A549 (cell line): ENCODE results near the gene ANKRD33B. TPM values are rescaled to one million over a fixed set of nuclear protein-coding genes. Genes with fewer than 3 reads are reported as not detected.

Experiments used
- ATAC-seq, 2 experiments: fragments of 200-7000 bp in 1 of 2; fragments of >200 bp in 1 of 2; cut with Nextera tagmentation in 1 of 2; cut with Tn5 transposase in 1 of 2; 3 replicates each; pipeline versions ENCODE4 v1.8.0 to v1.9.1; 2018 to 2020; ENCODE audit warnings: mild to moderate bottlenecking in 1 of 2, moderate library complexity in 1 of 2
- CTCF ChIA-PET: fragments of 300-600 bp; sonication (Branson Sonifier 250); formaldehyde crosslinking; extraction: SDS; loops from one replicate; lab custom pipeline; 2021; ENCODE audit warnings: antibody characterized with exemption, inconsistent platforms; lab: Yijun Ruan, JAX
- POLR2A ChIA-PET: fragments of 350-600 bp; formaldehyde crosslinking; extraction: SDS; loops from one replicate; lab custom pipeline; 2021; ENCODE audit warnings: antibody characterized with exemption, inconsistent platforms; lab: Yijun Ruan, JAX
- DNase-seq, 2 experiments: peaks; one replicate each; pipeline versions ENCODE4 v3.0.0 to v3.0.0-alpha.2; 2011 to 2016; ENCODE audit warnings: low read depth in 1 of 2, low spot score in 1 of 2
- FAIRE-seq: peaks from 2 replicates; lab custom pipeline; 2011; peaks lifted over from hg19 to GRCh38; lab: Jason Lieb, UNC
- H3K27ac ChIP-seq, 2 experiments: fragments of >200 bp; sonication (Bioruptor Twin); formaldehyde crosslinking; 3 replicates each; pipeline ENCODE4 v1.5.1; 2016 to 2017
- H3K4me1 ChIP-seq: fragments of >200 bp; sonication (Bioruptor Twin); formaldehyde crosslinking; 3 replicates; pipeline ENCODE4 v1.6.1; 2016
- H3K4me2 ChIP-seq: fragments of >200 bp; sonication (Bioruptor Twin); formaldehyde crosslinking; 3 replicates; pipeline ENCODE4 v1.6.1; 2016
- H3K4me3 ChIP-seq: fragments of >200 bp; sonication (Bioruptor Twin); formaldehyde crosslinking; 3 replicates; pipeline ENCODE4 v1.5.1; 2016
- H3K9me3 ChIP-seq: fragments of >200 bp; sonication (Bioruptor Twin); formaldehyde crosslinking; 3 replicates; pipeline ENCODE4 v1.6.1; 2016
- BCL3 ChIP-seq: fragments of >200 bp; sonication (Bioruptor Twin); formaldehyde crosslinking; IDR thresholded peaks from 3 replicates; pipeline ENCODE4 v1.6.1; 2016
- BHLHE40 ChIP-seq: IDR thresholded peaks from 2 replicates; pipeline ENCODE4 v1.6.1; 2012; ENCODE audit warnings: low read depth, low read length, inconsistent platforms
- CBX2 ChIP-seq: fragments of 200-600 bp; sonication (generic); IDR thresholded peaks from 2 replicates; pipeline ENCODE4 v1.6.1; 2016; ENCODE audit warnings: low read depth, mild to moderate bottlenecking, borderline replicate concordance
- CEBPB ChIP-seq, 2 experiments: fragments of >200 bp in 1 of 2; sonication (Bioruptor Twin) in 1 of 2; formaldehyde crosslinking in 1 of 2; IDR thresholded peaks; 2 replicates each; pipeline ENCODE4 v1.6.1; 2012 to 2016
- EHF ChIP-seq: fragments of 250-450 bp; sonication (Bioruptor Pico); IDR thresholded peaks from 2 replicates; pipeline ENCODE4 v1.5.0; 2020; ENCODE audit warnings: mild to moderate bottlenecking
- EP300 ChIP-seq, 2 experiments: fragments of >200 bp; sonication (Bioruptor Twin); formaldehyde crosslinking; IDR thresholded peaks; 2 replicates in 1 of 2; 3 replicates in 1 of 2; pipeline ENCODE4 v1.6.1; 2016 to 2017
- ESRRA ChIP-seq: fragments of 150-350 bp; IDR thresholded peaks from 2 replicates; pipeline ENCODE4 v1.6.1; 2014; ENCODE audit warnings: mild to moderate bottlenecking, low read length, borderline replicate concordance
- FOSB ChIP-seq: fragments of 250-450 bp; sonication (Bioruptor Pico); IDR thresholded peaks from 2 replicates; pipeline ENCODE4 v1.5.0; 2020; ENCODE audit warnings: mild to moderate bottlenecking, moderate library complexity
- FOSL2 ChIP-seq, 2 experiments: fragments of 450-650 bp in 1 of 2; fragments of >200 bp in 1 of 2; sonication (Bioruptor Twin) in 1 of 2; formaldehyde crosslinking; IDR thresholded peaks; 2 replicates each; pipeline versions ENCODE4 v1.5.0 to v1.6.1; 2016 to 2020; ENCODE audit warnings: mild to moderate bottlenecking in 1 of 2, moderate library complexity in 1 of 2
- FOXS1 ChIP-seq: fragments of 250-450 bp; sonication (Bioruptor Pico); IDR thresholded peaks from 2 replicates; pipeline ENCODE4 v1.5.0; 2020; ENCODE audit warnings: mild to moderate bottlenecking, moderate library complexity
- HDAC2 ChIP-seq: fragments of 200-600 bp; sonication (generic); IDR thresholded peaks from 2 replicates; pipeline ENCODE4 v1.6.1; 2016
- HEYL ChIP-seq: fragments of 250-450 bp; sonication (Bioruptor Pico); IDR thresholded peaks from 2 replicates; pipeline ENCODE4 v1.8.0; 2021; ENCODE audit warnings: mild to moderate bottlenecking, moderate library complexity
- HMGXB4 ChIP-seq: fragments of 250-450 bp; sonication (Bioruptor Pico); IDR thresholded peaks from 2 replicates; pipeline ENCODE4 v1.5.0; 2021; ENCODE audit warnings: mild to moderate bottlenecking, moderate library complexity, borderline replicate concordance
- HOXA7 ChIP-seq: fragments of 250-450 bp; sonication (Bioruptor Pico); IDR thresholded peaks from 2 replicates; pipeline ENCODE4 v1.5.0; 2020; ENCODE audit warnings: mild to moderate bottlenecking, moderate library complexity
- JUNB ChIP-seq: fragments of >200 bp; sonication (Bioruptor Twin); formaldehyde crosslinking; IDR thresholded peaks from 2 replicates; pipeline ENCODE4 v1.6.1; 2016
- KDM5A ChIP-seq: fragments of 200-600 bp; sonication (generic); IDR thresholded peaks from 2 replicates; pipeline ENCODE4 v1.6.1; 2016; ENCODE audit warnings: antibody characterized with exemption, mild to moderate bottlenecking
- MAZ ChIP-seq: fragments of 150-350 bp; IDR thresholded peaks from 2 replicates; pipeline ENCODE4 v1.6.1; 2014; ENCODE audit warnings: antibody characterized with exemption, low read depth, low read length, borderline replicate concordance
- NFE2L2 ChIP-seq: fragments of 150-350 bp; conservative IDR thresholded peaks from 2 replicates; pipeline ENCODE4 v1.6.1; 2014; ENCODE audit warnings: low read length
- NPAS2 ChIP-seq: fragments of 250-450 bp; sonication (Bioruptor Pico); IDR thresholded peaks from 2 replicates; pipeline ENCODE4 v1.8.0; 2022; ENCODE audit warnings: mild to moderate bottlenecking, moderate library complexity, borderline replicate concordance
- RARB ChIP-seq: fragments of 250-450 bp; sonication (Bioruptor Pico); IDR thresholded peaks from 2 replicates; pipeline ENCODE4 v1.8.0; 2021; ENCODE audit warnings: mild to moderate bottlenecking, moderate library complexity
- REST ChIP-seq: fragments of 200-600 bp; sonication (generic); IDR thresholded peaks from 2 replicates; pipeline ENCODE4 v1.6.1; 2016; ENCODE audit warnings: antibody characterized with exemption, mild to moderate bottlenecking, moderate library complexity
- SREBF2 ChIP-seq: fragments of 450-650 bp; IDR thresholded peaks from 2 replicates; pipeline ENCODE4 v1.6.1; 2014; ENCODE audit warnings: mild to moderate bottlenecking, moderate library complexity
- ZC3H11A ChIP-seq: fragments of 450-650 bp; IDR thresholded peaks from 2 replicates; pipeline ENCODE4 v1.6.1; 2014; ENCODE audit warnings: antibody characterized with exemption, mild to moderate bottlenecking
- ZSCAN20 ChIP-seq: fragments of 250-450 bp; sonication (Bioruptor Pico); IDR thresholded peaks from 2 replicates; pipeline ENCODE4 v1.8.0; 2022; ENCODE audit warnings: mild to moderate bottlenecking, moderate library complexity
- WGBS: methylation state at CpG from one replicate; pipeline ENCODE4 v1.1.6; 2017; ENCODE audit errors: missing lambda C conversion rate; 5-methylcytosine and 5-hydroxymethylcytosine counted together
- polyA plus RNA-seq, 4 experiments: library from polyadenylated mRNA; depleted of rRNA in 3 of 4; stranded (reverse); fragments of >200 nt; fragmentation: RNase III in 1 of 4; extraction: RNeasy Plus Mini Kit Qiagen cat#74134 plus additional on column Dnase treatment in 1 of 4; gene quantifications; 2 replicates in 3 of 4; 3 replicates in 1 of 4; pipeline ENCODE4 v1.2.3, GENCODE V29; 2011 to 2017

The ANKRD33B gene
- polyA plus RNA-seq, 2 of the 4 experiments (the other 2 are of a cell fraction) = 4.0 to 6.9 TPM

- TF ChIP-seq KDM5A = no peak
- no peak for TF ChIP-seq ESRRA
- TF ChIP-seq CBX2 = no peak
- TF ChIP-seq FOXS1 = no peak
- TF ChIP-seq HEYL = no peak
- no peak for TF ChIP-seq NPAS2 (CRISPR knock-in tag)
- TF ChIP-seq HMGXB4 = no peak
- no peak for TF ChIP-seq MAZ
- TF ChIP-seq BHLHE40 = no peak
- no peak for TF ChIP-seq SREBF2
- TF ChIP-seq CEBPB (IDR thresholded peaks at IDR 0.05) = no peak
- TF ChIP-seq REST = no peak
- CTCF ChIA-PET = interaction anchor here (1.6 to 23.2 kb wide), 4 partner anchors 8 to 168 kb away, joined by 5 to 479 read pairs (median 26); no protein-coding TSS in a partner anchor
- Histone ChIP-seq H3K4me3 (no peak overlapping the region), H3K4me2 (no peak overlapping the region), H3K4me1 (no peaks in the 10 kb centered on the region), H3K9me3 (peaks cover 12% of the 10 kb centered on the region), H3K27ac (no peak overlapping the region)
- no peak for FAIRE-seq
- no peak for DNase-seq
- POLR2A ChIA-PET = no interaction called here
- WGBS = 88% methylated on average over 10 of the region's 10 CpGs
- ATAC-seq = no peak
Measured at GRCh38 chr5:10619649-10620048, 55.8 kb downstream of the ANKRD33B start.

- ATAC-seq = no peak
- no peak for DNase-seq
- peaks cover 12% of the 10 kb centered on the region for H3K9me3 ChIP-seq
- no peak overlapping the region for H3K4me2 ChIP-seq
- no peaks in the 10 kb centered on the region for H3K4me1 ChIP-seq
- FAIRE-seq = no peak
- TF ChIP-seq KDM5A = no peak
- no peak for TF ChIP-seq HOXA7 (CRISPR knock-in tag)
- no peak for TF ChIP-seq FOSL2 (IDR thresholded peaks at IDR 0.05)
- TF ChIP-seq FOSL2 (CRISPR knock-in tag; IDR thresholded peaks at IDR 0.05) = no peak
- TF ChIP-seq EHF = no peak
- TF ChIP-seq FOSB (CRISPR knock-in tag) = no peak
- no peak for TF ChIP-seq ZSCAN20
- TF ChIP-seq ZC3H11A = no peak
- no peak for TF ChIP-seq JUNB
- no peak for TF ChIP-seq EP300 (IDR thresholded peaks at IDR 0.05)
- TF ChIP-seq BCL3 = no peak
- no peak for TF ChIP-seq HDAC2
- no peak for TF ChIP-seq NFE2L2
- TF ChIP-seq HMGXB4 = no peak
- no peak for TF ChIP-seq RARB (CRISPR knock-in tag)
- TF ChIP-seq ESRRA = no peak
- H3K27ac ChIP-seq = no peak overlapping the region
- CTCF ChIA-PET = interaction anchor here (1.3 to 23.2 kb wide), 5 partner anchors 8 to 169 kb away, joined by 3 to 479 read pairs (median 6); no protein-coding TSS in a partner anchor
- 81% methylated on average over 3 of the region's 3 CpGs for WGBS
- H3K4me3 ChIP-seq = no peak overlapping the region
- POLR2A ChIA-PET = no interaction called here
Measured at GRCh38 chr5:10620346-10620745, 56.5 kb downstream of the ANKRD33B start.
